ENCODE results near the gene ZNF578.
"Not testable (repeated sequence)": the region's sequence is repeated elsewhere in the genome, so short reads cannot be mapped to it uniquely, and the experiment has no call there.

ZNF578 gene

GRCh38 chr19:52518646-52519045, 65.3 kb downstream of the ZNF578 start:
- Histone ChIP-seq H3K9me3 (ENCODE audit: insufficient read depth, low read depth, low read length) (no peaks in the 10 kb centered on the region), H3K27me3 (ENCODE audit: insufficient read depth, low read length) (no peaks in the 10 kb centered on the region), H3K4me3 (ENCODE audit: low read length) (no peak overlapping the region), H3K4me1 (ENCODE audit: insufficient read depth, low read length) (peaks cover 34% of the 10 kb centered on the region), H3K27ac (ENCODE audit: low read depth, low read length) (no peak overlapping the region), H3K9ac (ENCODE audit: low read depth, low read length) (no peak overlapping the region), H3K36me3 (ENCODE audit: insufficient read depth, low read length) (no peaks in the 10 kb centered on the region)
- 69% methylated on average over 2 of the region's 2 CpGs for WGBS

- not testable (repeated sequence) for H3K4me3 ChIP-seq (ENCODE audit: low read length); H3K27me3 ChIP-seq (ENCODE audit: insufficient read depth, low read length); H3K9ac ChIP-seq (ENCODE audit: low read depth, low read length); H3K27ac ChIP-seq (ENCODE audit: low read depth, low read length); H3K9me3 ChIP-seq (ENCODE audit: insufficient read depth, low read depth, low read length); H3K36me3 ChIP-seq (ENCODE audit: insufficient read depth, low read length)
- H3K4me1 ChIP-seq (ENCODE audit: insufficient read depth, low read length), result peaks cover 34% of the 10 kb centered on the region
- 73% methylated on average over 7 of the region's 7 CpGs for WGBS
These were observed 65.8 kb downstream of the ZNF578 start for GRCh38 chr19:52519175-52519574.

- WGBS, result 76% methylated on average over 3 of the region's 4 CpGs
These were observed 66.7 kb downstream of the ZNF578 start for GRCh38 chr19:52520013-52520412.

GRCh38 chr19:52522551-52522950, 69.2 kb downstream of the ZNF578 start:
- Histone ChIP-seq H3K4me1 (ENCODE audit: insufficient read depth, low read length) (peaks cover 34% of the 10 kb centered on the region), H3K9ac (ENCODE audit: low read depth, low read length) (no peak overlapping the region), H3K4me3 (ENCODE audit: low read length) (no peak overlapping the region), H3K9me3 (ENCODE audit: insufficient read depth, low read depth, low read length) (no peaks in the 10 kb centered on the region), H3K36me3 (ENCODE audit: insufficient read depth, low read length) (no peaks in the 10 kb centered on the region), H3K27ac (ENCODE audit: low read depth, low read length) (no peak overlapping the region), H3K27me3 (ENCODE audit: insufficient read depth, low read length) (no peaks in the 10 kb centered on the region)
- 94% methylated on average over 14 of the region's 14 CpGs for WGBS

More at GRCh38 chr19:52520013-52520412, 66.7 kb downstream of the ZNF578 start:
- Histone ChIP-seq H3K27me3 (ENCODE audit: insufficient read depth, low read length) (no peaks in the 10 kb centered on the region), H3K4me1 (ENCODE audit: insufficient read depth, low read length) (peaks cover 34% of the 10 kb centered on the region), H3K9ac (ENCODE audit: low read depth, low read length) (no peak overlapping the region), H3K9me3 (ENCODE audit: insufficient read depth, low read depth, low read length) (no peaks in the 10 kb centered on the region), H3K36me3 (ENCODE audit: insufficient read depth, low read length) (no peaks in the 10 kb centered on the region), H3K4me3 (ENCODE audit: low read length) (no peak overlapping the region), H3K27ac (ENCODE audit: low read depth, low read length) (no peak overlapping the region)

GRCh38 chr19:52524086-52524485, 70.7 kb downstream of the ZNF578 start:
- H3K27ac ChIP-seq (ENCODE audit: low read depth, low read length), result no peak overlapping the region
- no peaks in the 10 kb centered on the region for H3K36me3 ChIP-seq (ENCODE audit: insufficient read depth, low read length)
- no peaks in the 10 kb centered on the region for H3K9me3 ChIP-seq (ENCODE audit: insufficient read depth, low read depth, low read length)
- H3K4me1 ChIP-seq (ENCODE audit: insufficient read depth, low read length), result peaks cover 24% of the 10 kb centered on the region
- H3K9ac ChIP-seq (ENCODE audit: low read depth, low read length), result no peak overlapping the region
- no peaks in the 10 kb centered on the region for H3K27me3 ChIP-seq (ENCODE audit: insufficient read depth, low read length)
- WGBS, result 90% methylated on average over 20 of the region's 20 CpGs
- no peak overlapping the region for H3K4me3 ChIP-seq (ENCODE audit: low read length)

GRCh38 chr19:52527134-52527955, 74.0 kb downstream of the ZNF578 start, which contains the start of gene ZNF808:
TSS of gene ZNF808 (plus strand) at chr19:52527668. CDS start at chr19:52543285, 15,617 bp downstream.
- Histone ChIP-seq H3K9ac (ENCODE audit: low read depth, low read length) (peak within 1 kb of the TSS; percentile 80), H3K27me3 (ENCODE audit: insufficient read depth, low read length) (no peaks in the 10 kb centered on the region), H3K4me3 (ENCODE audit: low read length) (peak within 1 kb of the TSS; percentile 96), H3K9me3 (ENCODE audit: insufficient read depth, low read depth, low read length) (no peaks in the 10 kb centered on the region), H3K36me3 (ENCODE audit: insufficient read depth, low read length) (no peaks in the 10 kb centered on the region), H3K27ac (ENCODE audit: low read depth, low read length) (peak within 1 kb of the TSS; percentile 89), H3K4me1 (ENCODE audit: insufficient read depth, low read length) (no peaks in the 10 kb centered on the region)
- under 1% methylated on average over 47 of the region's 54 CpGs for WGBS

GRCh38 chr19:52527956-52528351, 74.6 kb downstream of the ZNF578 start:
- Histone ChIP-seq H3K27me3 (ENCODE audit: insufficient read depth, low read length) (no peaks in the 10 kb centered on the region), H3K36me3 (ENCODE audit: insufficient read depth, low read length) (no peaks in the 10 kb centered on the region), H3K4me1 (ENCODE audit: insufficient read depth, low read length) (no peaks in the 10 kb centered on the region), H3K4me3 (ENCODE audit: low read length) (peak overlapping the region; percentile 96), H3K27ac (ENCODE audit: low read depth, low read length) (no peak overlapping the region), H3K9ac (ENCODE audit: low read depth, low read length) (peak overlapping the region; percentile 80), H3K9me3 (ENCODE audit: insufficient read depth, low read depth, low read length) (no peaks in the 10 kb centered on the region)
- 1% methylated on average over 25 of the region's 25 CpGs for WGBS

GRCh38 chr19:52532480-52532879, 79.1 kb downstream of the ZNF578 start:
- no CpG with 5 or more reads among the region's 2 CpGs for WGBS
- Histone ChIP-seq H3K4me1 (ENCODE audit: insufficient read depth, low read length) (no peaks in the 10 kb centered on the region), H3K27me3 (ENCODE audit: insufficient read depth, low read length) (peaks cover 5% of the 10 kb centered on the region; the same call in 1 of the 2 replicates), H3K4me3 (ENCODE audit: low read length) (no peak overlapping the region), H3K36me3 (ENCODE audit: insufficient read depth, low read length) (no peaks in the 10 kb centered on the region), H3K9me3 (ENCODE audit: insufficient read depth, low read depth, low read length) (no peaks in the 10 kb centered on the region), H3K9ac (ENCODE audit: low read depth, low read length) (no peak overlapping the region), H3K27ac (ENCODE audit: low read depth, low read length) (no peak overlapping the region)

- WGBS, result over 99% methylated on average over 5 of the region's 5 CpGs
These were observed 80.5 kb downstream of the ZNF578 start for GRCh38 chr19:52533901-52534300.

GRCh38 chr19:52535385-52535770, 82.0 kb downstream of the ZNF578 start:
- H3K9me3 ChIP-seq (ENCODE audit: insufficient read depth, low read depth, low read length); H3K4me1 ChIP-seq (ENCODE audit: insufficient read depth, low read length); H3K27me3 ChIP-seq (ENCODE audit: insufficient read depth, low read length); H3K36me3 ChIP-seq (ENCODE audit: insufficient read depth, low read length): not testable (repeated sequence)
- H3K9ac ChIP-seq (ENCODE audit: low read depth, low read length), result 0 out of 2 replicates have a peak overlapping the region, but pooled peaks have one; percentile 12
- H3K4me3 ChIP-seq (ENCODE audit: low read length), result peak overlapping the region; percentile 79
- peak overlapping the region; percentile 60; the same call in 1 of the 2 replicates for H3K27ac ChIP-seq (ENCODE audit: low read depth, low read length)
- 1% methylated on average over 15 of the region's 15 CpGs for WGBS

More at GRCh38 chr19:52533901-52534300, 80.5 kb downstream of the ZNF578 start:
- no peak overlapping the region for H3K4me3 ChIP-seq (ENCODE audit: low read length)
- no peak overlapping the region for H3K9ac ChIP-seq (ENCODE audit: low read depth, low read length)
- no peak overlapping the region for H3K27ac ChIP-seq (ENCODE audit: low read depth, low read length)
- H3K27me3 ChIP-seq (ENCODE audit: insufficient read depth, low read length), result peaks cover 5% of the 10 kb centered on the region; the same call in 1 of the 2 replicates
- no peaks in the 10 kb centered on the region for H3K4me1 ChIP-seq (ENCODE audit: insufficient read depth, low read length)
- no peaks in the 10 kb centered on the region for H3K9me3 ChIP-seq (ENCODE audit: insufficient read depth, low read depth, low read length)
- H3K36me3 ChIP-seq (ENCODE audit: insufficient read depth, low read length), result no peaks in the 10 kb centered on the region

GRCh38 chr19:52535771-52536447, 82.6 kb downstream of the ZNF578 start:
- WGBS, result 1% methylated on average over 50 of the region's 50 CpGs
- Histone ChIP-seq H3K9me3 (ENCODE audit: insufficient read depth, low read depth, low read length) (no peaks in the 10 kb centered on the region), H3K27me3 (ENCODE audit: insufficient read depth, low read length) (peaks cover 5% of the 10 kb centered on the region; the same call in 1 of the 2 replicates), H3K4me1 (ENCODE audit: insufficient read depth, low read length) (no peaks in the 10 kb centered on the region), H3K9ac (ENCODE audit: low read depth, low read length) (peak overlapping the region; percentile 80), H3K4me3 (ENCODE audit: low read length) (peak overlapping the region; percentile 79), H3K27ac (ENCODE audit: low read depth, low read length) (peak overlapping the region; percentile 67; the same call in 1 of the 2 replicates), H3K36me3 (ENCODE audit: insufficient read depth, low read length) (no peaks in the 10 kb centered on the region)
